DMS153 (cell line): ENCODE results near the gene CDH4.
"Not testable (repeated sequence)": the region's sequence is repeated elsewhere in the genome, so short reads cannot be mapped to it uniquely, and the experiment has no call there.

ENCODE experiments used
- DNase-seq: peaks from one replicate; lab custom pipeline; 2025; lab: John Stamatoyannopoulos, UW

The CDH4 gene

GRCh38 chr20:61980647-61981583 lies 728.9 kb downstream of the CDH4 start:
- DNase-seq: no peak

- DNase-seq: not testable (repeated sequence)
These were observed 729.6 kb downstream of the CDH4 start for GRCh38 chr20:61981691-61982090.

- DNase-seq: no peak
These were observed 730.3 kb downstream of the CDH4 start for GRCh38 chr20:61982191-61982950.

DNA sequence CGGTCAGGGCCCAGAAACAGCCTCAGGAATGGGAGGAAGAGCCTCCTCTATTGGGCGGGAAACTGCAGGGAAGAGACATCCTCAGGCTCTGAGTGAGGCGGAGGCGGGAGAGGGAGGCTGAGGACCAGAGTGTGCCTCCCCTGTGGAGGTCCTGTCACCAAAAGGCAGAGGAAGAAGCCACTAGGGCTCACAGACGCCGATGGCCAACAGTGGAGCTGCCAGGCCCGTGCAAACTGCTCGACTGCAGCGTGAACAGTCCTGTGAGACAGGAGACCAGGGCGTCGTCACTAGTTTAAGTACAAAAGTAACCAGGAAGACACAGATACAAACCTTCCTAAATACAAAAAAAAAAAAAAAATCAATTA lies 730.9 kb downstream of the CDH4 start:
- DNase-seq: no peak

- DNase-seq: no peak
These were observed 731.9 kb downstream of the CDH4 start for GRCh38 chr20:61983965-61984364.

DNA sequence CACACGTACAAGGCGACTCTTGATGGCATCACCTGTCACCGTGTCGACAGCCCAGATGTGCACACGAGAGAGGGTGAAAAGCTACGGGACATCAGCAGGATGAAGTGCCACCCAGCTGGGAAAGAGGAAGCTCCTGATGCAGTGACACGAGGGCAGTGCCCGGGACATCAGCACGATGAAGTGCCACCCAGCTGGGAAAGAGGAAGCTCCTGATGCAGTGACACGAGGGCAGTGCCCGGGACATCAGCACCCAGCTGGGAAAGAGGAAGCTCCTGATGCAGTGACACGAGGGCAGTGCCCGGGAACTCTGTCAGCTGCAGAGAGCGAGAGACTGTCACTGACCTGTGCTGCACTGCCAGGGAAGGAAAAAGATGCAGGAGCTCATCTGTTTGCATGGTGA lies 732.4 kb downstream of the CDH4 start:
- DNase-seq: not testable (repeated sequence)

DNA sequence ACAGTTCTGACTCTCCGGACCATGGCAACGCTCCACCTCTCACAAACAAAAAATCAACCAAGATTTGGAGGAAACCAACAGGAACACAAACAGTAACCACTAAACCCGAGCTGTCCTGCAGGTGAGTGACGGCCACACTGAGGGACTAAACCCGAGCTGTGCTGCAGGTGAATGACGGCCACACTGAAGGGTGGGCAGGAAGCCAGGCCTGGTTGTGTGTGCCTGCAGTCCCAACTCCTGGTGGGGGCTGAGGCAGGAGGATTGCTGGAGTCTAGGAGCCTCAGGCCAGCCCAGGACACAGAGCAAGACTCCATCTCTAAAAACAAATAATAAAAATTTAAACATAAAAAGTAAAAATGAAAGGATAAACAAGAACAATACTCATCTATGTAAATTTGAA lies 733.0 kb downstream of the CDH4 start:
- no peak for DNase-seq

DNA sequence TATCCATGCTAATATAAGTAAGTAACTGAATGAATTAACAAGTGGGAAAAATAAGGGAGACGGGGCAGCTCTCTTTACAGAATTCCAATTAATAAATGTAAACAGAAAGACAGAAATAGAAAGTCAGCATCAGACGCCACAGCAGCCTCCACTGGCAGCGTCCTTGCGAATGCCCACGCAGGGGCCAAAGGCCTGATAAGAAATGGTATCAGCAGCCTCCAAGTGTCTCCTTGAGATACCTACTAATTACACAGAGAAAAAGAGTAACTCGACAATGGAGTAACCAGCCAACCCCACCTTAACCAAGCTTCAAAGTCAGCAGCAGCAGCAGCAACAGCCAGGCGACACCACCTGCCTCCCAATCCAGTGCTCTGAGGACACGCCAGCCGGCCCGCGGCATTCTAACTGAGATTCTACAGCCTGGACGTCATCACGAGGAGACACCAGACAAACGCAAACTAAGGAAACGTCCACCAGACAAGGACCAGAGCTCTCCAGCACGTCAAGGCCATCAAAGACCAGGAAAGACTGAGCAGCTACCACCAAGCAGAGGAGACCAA lies 734.8 kb downstream of the CDH4 start:
- DNase-seq: no peak

GRCh38 chr20:61988665-61989064 lies 736.6 kb downstream of the CDH4 start:
- DNase-seq: no peak

DNA sequence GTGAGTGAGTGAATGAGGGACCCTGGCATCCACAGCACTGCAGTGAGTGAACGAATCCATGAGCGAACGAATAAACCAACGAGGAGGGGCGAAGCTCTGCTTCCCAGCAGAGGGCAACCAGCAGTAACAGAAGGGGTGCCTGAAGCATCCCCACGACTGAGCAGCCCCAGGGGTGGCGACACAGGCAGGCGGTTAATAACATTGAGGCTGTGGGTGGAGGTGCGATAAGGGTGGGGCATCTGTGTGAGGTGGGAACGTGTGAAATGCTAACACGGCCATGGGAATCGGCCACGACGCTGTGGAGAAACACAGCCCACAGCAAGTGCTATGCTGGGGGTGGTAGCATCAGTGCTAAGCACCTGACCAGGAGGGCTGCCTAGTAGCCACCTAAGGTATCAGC lies 737.7 kb downstream of the CDH4 start:
- DNase-seq: no peak
